COLO829 (cell line): ENCODE data around the gene CDK5R2.
"Not testable (repeated sequence)": the region's sequence is repeated elsewhere in the genome, so short reads cannot be mapped to it uniquely, and the experiment has no call there.

Source experiments
- DNase-seq: peaks from one replicate; pipeline ENCODE4 v3.0.0; 2012; ENCODE audit warnings: low spot score

Gene CDK5R2

GRCh38 chr2:218959141-218959731 lies at the start of gene CDK5R2:
Gene CDK5R2, plus strand, starts transcription at chr2:218959666. Its CDS starts 155 bp downstream, at chr2:218959821.
- DNase-seq = peak; percentile 97

GRCh38 chr2:218910741-218911140 lies 48.7 kb upstream of the CDK5R2 start:
- DNase-seq = no peak

GRCh38 chr2:218920504-218920903 lies 39.0 kb upstream of the CDK5R2 start:
- no peak for DNase-seq

GRCh38 chr2:218924757-218925156 lies 34.7 kb upstream of the CDK5R2 start:
- DNase-seq = no peak

- DNase-seq = no peak
Measured at GRCh38 chr2:218925434-218925833, 34.0 kb upstream of the CDK5R2 start.

- no peak for DNase-seq
Measured at GRCh38 chr2:218927422-218927821, 32.0 kb upstream of the CDK5R2 start.

- DNase-seq = no peak
Measured at GRCh38 chr2:218927876-218928275, 31.6 kb upstream of the CDK5R2 start.

GRCh38 chr2:218930488-218930887 lies 29.0 kb upstream of the CDK5R2 start:
- not testable (repeated sequence) for DNase-seq

GRCh38 chr2:218931751-218932150 lies 27.7 kb upstream of the CDK5R2 start:
- not testable (repeated sequence) for DNase-seq

- no peak for DNase-seq
Measured at GRCh38 chr2:218944759-218945404, 14.6 kb upstream of the CDK5R2 start.

- no peak for DNase-seq
Measured at GRCh38 chr2:218946621-218947020, 12.8 kb upstream of the CDK5R2 start.

- no peak for DNase-seq
Measured at GRCh38 chr2:218952160-218952559, 7.3 kb upstream of the CDK5R2 start.

- DNase-seq = no peak
Measured at GRCh38 chr2:218953366-218953954, 6.0 kb upstream of the CDK5R2 start.

GRCh38 chr2:218954541-218955300 lies 4.7 kb upstream of the CDK5R2 start:
- DNase-seq = no peak

- DNase-seq = no peak
Measured at GRCh38 chr2:218956039-218956438, 3.4 kb upstream of the CDK5R2 start.

GRCh38 chr2:218957671-218958070 lies 1.8 kb upstream of the CDK5R2 start:
- no peak for DNase-seq

GRCh38 chr2:218958276-218958675 lies 1.2 kb upstream of the CDK5R2 start:
- DNase-seq = no peak

GRCh38 chr2:218959761-218960308 lies 369 bp downstream of the CDK5R2 start:
- DNase-seq = no peak

- DNase-seq = no peak
Measured at GRCh38 chr2:218960309-218961165, 1.1 kb downstream of the CDK5R2 start.

- DNase-seq = no peak
Measured at GRCh38 chr2:218961229-218961628, 1.8 kb downstream of the CDK5R2 start.
